GM12872 (cell line): ENCODE measurements around the gene NARS2.

Experiments used
- CTCF ChIP-seq: IDR thresholded peaks from 3 replicates; pipeline ENCODE4 v1.5.1; 2011; ENCODE audit warnings: low read depth, mild to moderate bottlenecking, low read length, moderate library complexity; ENCODE audit not compliant: insufficient read depth

The NARS2 gene

GRCh38 chr11:78478536-78478935 lies 96.1 kb downstream of the NARS2 start:
- TF ChIP-seq CTCF: no peak

DNA sequence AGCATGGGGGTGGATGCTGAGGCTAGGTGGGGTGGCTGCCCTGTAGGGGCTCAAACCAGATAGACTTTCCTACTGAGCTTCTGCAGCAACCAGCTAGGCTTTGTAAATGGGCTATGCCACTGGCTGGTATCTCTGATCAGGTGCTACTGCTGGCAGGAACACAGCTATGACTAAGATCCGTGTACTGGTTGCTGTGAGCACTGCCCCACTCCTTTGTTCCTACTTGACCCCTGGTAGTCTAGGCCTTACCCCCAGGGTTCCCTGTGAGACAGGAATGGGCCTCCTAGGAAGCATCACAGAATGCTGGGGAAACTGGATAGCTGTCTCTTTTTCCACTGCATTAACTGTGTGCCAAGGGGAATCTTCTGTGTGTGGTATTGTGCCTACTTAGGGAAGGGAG lies 98.6 kb downstream of the NARS2 start:
- TF ChIP-seq CTCF: no peak

DNA sequence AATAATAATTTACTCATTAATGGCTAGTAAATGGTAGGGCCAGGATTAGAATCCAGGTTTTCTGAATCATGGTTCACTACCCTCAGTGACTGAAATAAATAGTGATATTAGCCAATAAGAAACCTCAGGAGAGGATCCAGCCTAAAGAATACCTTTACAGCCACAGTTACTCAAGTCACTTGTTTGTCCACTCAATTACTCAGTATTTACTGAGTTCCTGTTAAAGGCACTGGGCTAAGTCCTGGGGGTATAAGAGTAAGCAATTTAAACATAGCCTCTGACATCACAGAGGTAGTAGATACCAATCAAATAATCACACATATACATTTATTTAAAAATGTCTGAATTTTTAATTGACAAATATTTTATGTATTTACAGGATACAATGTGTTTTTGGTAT lies 100.2 kb downstream of the NARS2 start:
- TF ChIP-seq CTCF: no peak

DNA sequence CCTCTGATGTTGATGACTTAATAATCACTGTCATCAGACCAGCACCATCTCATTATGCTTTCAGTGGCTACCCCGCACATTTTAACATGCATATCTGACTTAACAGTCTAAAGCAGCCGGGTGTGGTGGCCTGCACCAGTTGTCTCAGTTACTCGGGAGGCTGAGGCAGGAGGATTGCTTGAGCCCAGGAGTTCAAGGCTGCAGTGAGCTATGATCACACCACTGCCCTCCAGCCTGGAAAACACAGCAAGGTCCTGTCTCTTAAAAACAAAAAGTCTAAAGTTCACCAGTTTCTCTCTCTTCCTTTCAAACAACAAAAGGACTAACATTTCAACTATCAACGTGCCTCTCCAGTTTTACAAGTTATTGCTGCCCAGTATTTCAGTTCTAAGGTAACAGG lies 101.8 kb downstream of the NARS2 start:
- TF ChIP-seq CTCF: no peak

DNA sequence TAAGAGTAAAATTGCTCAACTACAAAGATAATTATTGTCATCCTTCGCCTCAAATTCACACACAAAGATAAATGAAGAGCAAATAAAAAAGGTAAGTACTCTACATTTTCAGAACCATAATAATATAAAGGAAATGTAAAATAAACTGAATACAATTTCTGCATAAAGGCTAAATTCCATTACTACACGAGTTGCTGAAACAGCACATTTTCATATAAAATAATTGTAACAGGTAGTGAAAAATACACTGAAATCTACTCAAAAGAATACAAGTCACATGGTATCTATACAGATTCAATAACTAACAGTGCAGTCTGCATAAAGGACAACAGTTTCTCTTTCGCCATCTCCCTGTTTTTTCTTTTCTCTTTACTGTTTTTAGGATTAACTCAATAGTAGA lies 102.3 kb downstream of the NARS2 start:
- TF ChIP-seq CTCF: no peak

DNA sequence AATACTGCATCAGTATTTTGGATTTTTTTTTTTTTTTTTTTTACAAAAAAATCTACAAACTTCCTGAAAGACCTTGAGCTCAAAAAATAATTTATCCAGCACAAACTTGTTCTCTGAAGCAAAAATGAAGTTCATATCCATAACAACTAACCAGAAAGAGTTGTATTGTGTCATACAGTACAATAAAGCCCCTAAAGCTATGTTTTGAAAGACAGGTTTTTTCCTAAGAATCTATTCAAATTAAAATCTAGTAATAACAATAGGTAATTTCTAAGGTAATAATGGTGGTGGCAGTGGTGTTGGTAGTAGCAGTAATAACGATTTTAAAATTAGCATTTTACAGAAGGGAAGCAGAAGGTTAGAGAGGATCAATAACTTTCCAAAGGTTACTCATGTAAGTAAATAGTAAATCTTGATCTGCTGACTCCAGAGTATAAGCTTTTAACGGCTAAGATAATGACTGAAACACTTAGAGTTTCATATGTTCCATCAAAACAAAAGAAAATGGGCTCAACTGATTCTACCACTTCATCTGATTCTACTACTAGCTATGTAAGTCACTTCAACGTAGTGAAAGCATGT lies 103.7 kb downstream of the NARS2 start:
- no peak for TF ChIP-seq CTCF

GRCh38 chr11:78469896-78470295 lies 104.8 kb downstream of the NARS2 start:
- TF ChIP-seq CTCF: no peak

GRCh38 chr11:78467931-78468330 lies 106.7 kb downstream of the NARS2 start:
- no peak for TF ChIP-seq CTCF
